CD8-positive, alpha-beta memory T cell (primary cell): ENCODE data around the gene FGD5. TPM values are rescaled to one million over a fixed set of nuclear protein-coding genes. Genes with fewer than 3 reads are reported as not detected.

Source experiments
- CTCF ChIA-PET: fragments of 350-600 bp; sonication (Branson Sonifier 250); formaldehyde crosslinking; loops from one replicate; lab custom pipeline; 2021; ENCODE audit warnings: antibody characterized with exemption; lab: Charles Lee
- POLR2A ChIA-PET: fragments of 350-600 bp; sonication (Branson Sonifier 250); formaldehyde crosslinking; loops from one replicate; lab custom pipeline; 2021; ENCODE audit warnings: antibody characterized with exemption; lab: Charles Lee
- DNase-seq, 5 donors: peaks; one replicate each; pipeline versions ENCODE4 v3.0.0 to v3.0.0-alpha.2; 2020 to 2022; ENCODE audit warnings: mixed read lengths in 1 of 5
- H3K27ac ChIP-seq: one replicate; pipeline ENCODE4 v1.7.0; 2013; ENCODE audit warnings: low read depth, mild to moderate bottlenecking, low read length, moderate library complexity
- H3K27me3 ChIP-seq: 2 replicates; pipeline ENCODE4 v1.7.0; 2013; ENCODE audit warnings: low read length, mild to moderate bottlenecking; ENCODE audit not compliant: insufficient read depth, poor library complexity, severe bottlenecking
- H3K36me3 ChIP-seq: 2 replicates; pipeline ENCODE4 v1.7.0; 2013; ENCODE audit warnings: mild to moderate bottlenecking, low read length, moderate library complexity; ENCODE audit not compliant: insufficient read depth
- H3K4me1 ChIP-seq: 2 replicates; pipeline ENCODE4 v1.7.0; 2013; ENCODE audit warnings: mild to moderate bottlenecking, low read length, moderate library complexity; ENCODE audit not compliant: insufficient read depth
- H3K4me3 ChIP-seq: 2 replicates; pipeline ENCODE4 v1.7.0; 2013; ENCODE audit warnings: mild to moderate bottlenecking, low read length
- H3K9me3 ChIP-seq: 2 replicates; pipeline ENCODE4 v1.7.0; 2013; ENCODE audit warnings: mild to moderate bottlenecking, low read length
- H3K27ac Mint-ChIP-seq, 8 donors: one replicate each; pipeline ENCODE4 v1.8.0; 2020 to 2021; ENCODE audit warnings: mixed read lengths in 8 of 8, mild to moderate bottlenecking in 6 of 8, inconsistent platforms in 3 of 8, moderate library complexity in 3 of 8
- H3K27me3 Mint-ChIP-seq, 2 donors: one replicate each; pipeline ENCODE4 v1.8.0; 2020 to 2021; ENCODE audit warnings: mixed read lengths in 2 of 2, mild to moderate bottlenecking in 1 of 2, moderate library complexity in 1 of 2
- H3K36me3 Mint-ChIP-seq, 3 donors: one replicate each; pipeline ENCODE4 v1.8.0; 2020 to 2021; ENCODE audit warnings: mixed read lengths in 3 of 3, inconsistent platforms in 1 of 3, mild to moderate bottlenecking in 1 of 3
- H3K4me1 Mint-ChIP-seq, 3 donors: one replicate each; pipeline ENCODE4 v1.8.0; 2020 to 2021; ENCODE audit warnings: mixed read lengths in 3 of 3, inconsistent platforms in 1 of 3, mild to moderate bottlenecking in 1 of 3
- H3K4me3 Mint-ChIP-seq, 7 donors: one replicate each; pipeline ENCODE4 v1.8.0; 2020 to 2021; ENCODE audit warnings: mixed read lengths in 7 of 7, mild to moderate bottlenecking in 6 of 7, moderate library complexity in 4 of 7, inconsistent platforms in 2 of 7
- H3K9me3 Mint-ChIP-seq, 5 donors: one replicate each; pipeline ENCODE4 v1.8.0; 2020 to 2022; ENCODE audit warnings: mixed read lengths in 5 of 5, mild to moderate bottlenecking in 3 of 5, moderate library complexity in 2 of 5, inconsistent platforms in 1 of 5
- polyA plus RNA-seq: library from polyadenylated mRNA; unstranded; fragments of 300-500 nt; fragmentation: Illumina TruSeq; gene quantifications from one replicate; pipeline ENCODE4 v1.2.3, GENCODE V29; 2021
- total RNA-seq, 2 experiments: library from RNA; stranded (reverse); gene quantifications; one replicate each; pipeline ENCODE4 v1.2.3, GENCODE V29; 2021

The FGD5 gene
- total and polyA plus RNA-seq, 3 experiments from 2014 or later, result not detected

DNA sequence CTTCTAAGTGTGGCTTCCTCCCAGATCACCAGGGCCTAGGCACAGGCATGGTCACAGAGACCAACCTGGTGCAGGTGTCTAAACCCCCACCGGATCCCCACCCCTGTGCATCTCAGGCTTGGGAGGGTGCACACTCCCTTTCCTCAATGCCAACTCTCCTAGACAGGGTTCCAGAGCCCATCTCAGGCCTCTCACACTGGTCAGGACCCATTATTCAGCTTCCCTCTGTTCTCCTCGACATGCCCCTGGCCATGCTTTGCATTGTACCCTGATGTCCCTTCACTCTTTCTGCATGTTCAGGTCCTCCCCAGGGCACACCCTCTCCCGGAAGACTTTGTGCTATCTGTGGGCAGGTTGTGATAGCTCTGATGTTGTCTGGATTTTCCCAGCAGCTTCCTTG, 23.5 kb downstream of the FGD5 start:
- POLR2A ChIA-PET, result no interaction called here
- Histone ChIP-seq H3K36me3 (no peaks in the 10 kb centered on the region), H3K4me1 (no peaks in the 10 kb centered on the region), H3K27ac (no peak overlapping the region), H3K4me3 (no peak overlapping the region), H3K27me3 (no peaks in the 10 kb centered on the region), H3K9me3 (no peaks in the 10 kb centered on the region)
- CTCF ChIA-PET, result no interaction called here
- H3K9me3 Mint-ChIP-seq, result no peaks in the 10 kb centered on the region
- DNase-seq, result no peak
- peaks cover 8% of the 10 kb centered on the region in 2 donors for H3K27me3 Mint-ChIP-seq
- H3K27ac Mint-ChIP-seq, result no peak overlapping the region
- H3K4me3 Mint-ChIP-seq, result no peak overlapping the region
- H3K36me3 Mint-ChIP-seq, result no peaks in the 10 kb centered on the region
- no peaks in the 10 kb centered on the region for H3K4me1 Mint-ChIP-seq

DNA sequence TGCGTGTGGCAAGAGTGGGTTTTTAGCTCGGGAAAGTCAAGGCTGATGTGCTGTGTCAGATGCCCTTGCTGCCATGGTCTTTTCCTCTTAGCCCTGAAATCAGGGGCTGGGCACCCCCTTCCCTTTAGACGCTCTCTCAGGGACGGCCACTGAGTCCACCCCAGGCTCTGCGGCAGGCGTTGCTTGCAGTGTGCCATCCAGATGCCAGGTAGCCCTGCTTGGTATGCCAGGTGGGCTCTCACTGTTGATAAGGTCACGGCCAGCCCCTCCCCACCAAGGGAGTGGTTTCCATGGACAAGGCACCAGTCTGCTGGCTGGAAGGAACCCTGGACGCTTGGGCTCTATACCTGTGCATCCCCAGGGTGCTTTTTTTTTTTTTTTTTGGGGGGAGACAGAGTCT, 24.6 kb downstream of the FGD5 start:
- H3K27me3 Mint-ChIP-seq, result peaks cover 11 to 12% of the 10 kb centered on the region in 2 donors
- no peaks in the 10 kb centered on the region for H3K27me3 ChIP-seq
- no peak overlapping the region for H3K27ac Mint-ChIP-seq
- CTCF ChIA-PET, result no interaction called here
- DNase-seq, result no peak
- H3K4me1 ChIP-seq, result no peaks in the 10 kb centered on the region
- no peaks in the 10 kb centered on the region for H3K9me3 ChIP-seq
- POLR2A ChIA-PET, result no interaction called here
- no peak overlapping the region for H3K4me3 ChIP-seq
- no peaks in the 10 kb centered on the region for H3K9me3 Mint-ChIP-seq
- no peaks in the 10 kb centered on the region for H3K36me3 Mint-ChIP-seq
- no peaks in the 10 kb centered on the region for H3K36me3 ChIP-seq
- peaks cover 0 to 10% (median 3%) of the 10 kb centered on the region in 3 donors for H3K4me1 Mint-ChIP-seq
- no peak overlapping the region for H3K27ac ChIP-seq
- no peak overlapping the region for H3K4me3 Mint-ChIP-seq

DNA sequence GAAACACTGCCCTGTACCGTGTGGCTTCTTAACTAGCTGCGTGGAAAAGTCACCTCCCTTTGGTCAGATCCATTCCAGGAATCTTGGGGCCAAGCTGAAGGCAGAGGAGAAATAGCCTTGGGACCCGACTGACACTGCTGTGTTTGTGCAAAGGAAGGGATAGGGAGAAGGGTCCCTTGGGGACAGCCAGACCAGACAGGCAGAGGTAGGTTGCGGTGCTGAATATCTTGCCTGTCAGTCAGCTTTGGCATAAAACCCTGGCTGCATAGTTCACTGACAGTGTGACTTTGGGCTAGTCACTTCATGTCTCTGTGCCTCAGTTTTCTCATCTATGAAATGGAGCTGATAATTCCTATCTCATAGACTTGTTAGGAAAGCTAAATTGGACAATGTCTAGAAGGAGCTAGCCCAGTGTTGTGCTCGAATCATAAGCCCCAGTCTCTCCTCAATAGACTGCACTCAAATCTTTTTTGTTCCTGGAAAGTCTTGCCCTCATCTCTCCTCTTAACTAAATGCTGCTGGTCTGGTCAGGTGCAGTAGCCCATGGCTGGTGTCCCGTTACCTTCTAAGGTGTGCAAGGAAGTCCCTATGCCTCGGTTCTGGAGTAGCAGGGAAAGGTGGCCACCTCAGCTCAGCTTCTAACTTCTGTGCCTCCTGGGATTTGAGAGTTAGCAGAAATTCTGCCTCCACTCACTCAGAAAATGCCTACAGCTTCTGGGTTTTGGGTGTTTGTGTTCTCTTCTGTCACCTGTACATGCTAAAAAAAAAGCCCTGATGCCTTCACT, 25.8 kb downstream of the FGD5 start:
- ChIA-PET CTCF (no interaction called here), POLR2A (no interaction called here)
- H3K4me1 ChIP-seq, result no peaks in the 10 kb centered on the region
- H3K27me3 Mint-ChIP-seq, result peaks cover 16 to 17% of the 10 kb centered on the region in 2 donors
- no peaks in the 10 kb centered on the region for H3K9me3 ChIP-seq
- H3K4me3 Mint-ChIP-seq, result no peak overlapping the region
- H3K27ac ChIP-seq, result no peak overlapping the region
- H3K27ac Mint-ChIP-seq, result no peak overlapping the region
- H3K36me3 Mint-ChIP-seq, result no peaks in the 10 kb centered on the region
- peaks cover 0 to 14% (median 4%) of the 10 kb centered on the region in 3 donors for H3K4me1 Mint-ChIP-seq
- no peaks in the 10 kb centered on the region for H3K27me3 ChIP-seq
- peaks cover 0 to 5% (median 0%) of the 10 kb centered on the region in 5 donors for H3K9me3 Mint-ChIP-seq
- no peak for DNase-seq
- H3K36me3 ChIP-seq, result no peaks in the 10 kb centered on the region
- no peak overlapping the region for H3K4me3 ChIP-seq

DNA sequence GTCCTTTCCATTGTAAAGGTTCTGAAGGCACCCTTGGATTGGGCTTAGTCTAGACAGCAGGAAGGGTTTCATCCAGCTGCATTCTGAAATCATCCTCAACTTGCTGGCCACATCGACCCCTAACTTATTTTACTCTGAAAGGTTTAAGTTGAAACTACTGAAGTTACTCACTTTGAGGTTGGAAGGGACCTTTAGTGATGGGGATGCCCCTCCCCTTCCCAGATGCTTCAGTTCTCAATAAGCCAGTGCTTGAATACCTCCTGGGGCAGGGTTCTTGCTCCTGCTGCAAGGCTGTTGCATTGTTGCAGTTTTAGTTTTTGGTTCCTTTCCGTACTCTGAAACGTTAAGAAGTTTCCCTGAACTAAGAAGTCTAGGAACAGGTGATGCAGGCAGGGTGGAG, 26.4 kb downstream of the FGD5 start:
- H3K9me3 Mint-ChIP-seq, result peaks cover 0 to 5% (median 0%) of the 10 kb centered on the region in 5 donors
- Histone ChIP-seq H3K9me3 (no peaks in the 10 kb centered on the region), H3K27me3 (no peaks in the 10 kb centered on the region), H3K36me3 (no peaks in the 10 kb centered on the region), H3K27ac (no peak overlapping the region), H3K4me1 (no peaks in the 10 kb centered on the region), H3K4me3 (no peak overlapping the region)
- CTCF ChIA-PET, result no interaction called here
- H3K36me3 Mint-ChIP-seq, result no peaks in the 10 kb centered on the region
- peaks cover 0 to 14% (median 4%) of the 10 kb centered on the region in 3 donors for H3K4me1 Mint-ChIP-seq
- no peak overlapping the region for H3K27ac Mint-ChIP-seq
- POLR2A ChIA-PET, result no interaction called here
- H3K4me3 Mint-ChIP-seq, result no peak overlapping the region
- H3K27me3 Mint-ChIP-seq, result peaks cover 16 to 17% of the 10 kb centered on the region in 2 donors
- no peak for DNase-seq

DNA sequence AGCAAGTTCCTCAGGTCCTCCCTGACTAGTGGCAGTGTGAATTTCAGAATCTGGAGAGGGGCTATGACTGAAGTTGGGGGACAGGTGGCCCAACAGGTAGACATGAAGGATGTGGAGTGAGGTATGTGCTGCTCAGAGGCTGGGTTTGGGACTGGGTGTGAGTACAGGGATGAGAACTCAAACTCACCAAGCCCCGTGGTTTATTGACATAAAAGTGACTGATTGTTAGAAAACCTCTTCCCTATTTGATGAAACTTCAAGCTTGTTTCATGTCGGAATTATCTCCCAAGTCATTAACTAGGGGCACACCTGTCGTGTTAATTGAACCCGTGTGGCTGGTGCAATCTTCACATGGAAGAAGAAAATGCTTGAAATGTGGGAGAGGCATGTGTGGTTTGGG, 27.1 kb downstream of the FGD5 start:
- H3K27ac ChIP-seq, result no peak overlapping the region
- Mint-ChIP-seq H3K27ac (no peak overlapping the region), H3K36me3 (no peaks in the 10 kb centered on the region), H3K4me3 (no peak overlapping the region), H3K9me3 (peaks cover 0 to 5% (median 0%) of the 10 kb centered on the region in 5 donors), H3K27me3 (peaks cover 16 to 20% of the 10 kb centered on the region in 2 donors), H3K4me1 (peaks cover 0 to 14% (median 4%) of the 10 kb centered on the region in 3 donors)
- no peaks in the 10 kb centered on the region for H3K27me3 ChIP-seq
- no peak for DNase-seq
- POLR2A ChIA-PET, result no interaction called here
- H3K36me3 ChIP-seq, result no peaks in the 10 kb centered on the region
- H3K9me3 ChIP-seq, result no peaks in the 10 kb centered on the region
- CTCF ChIA-PET, result interaction anchor here (1.2 kb wide), 1 partner anchor 11 kb away, joined by 3 read pairs; no protein-coding TSS in a partner anchor
- no peak overlapping the region for H3K4me3 ChIP-seq
- no peaks in the 10 kb centered on the region for H3K4me1 ChIP-seq

DNA sequence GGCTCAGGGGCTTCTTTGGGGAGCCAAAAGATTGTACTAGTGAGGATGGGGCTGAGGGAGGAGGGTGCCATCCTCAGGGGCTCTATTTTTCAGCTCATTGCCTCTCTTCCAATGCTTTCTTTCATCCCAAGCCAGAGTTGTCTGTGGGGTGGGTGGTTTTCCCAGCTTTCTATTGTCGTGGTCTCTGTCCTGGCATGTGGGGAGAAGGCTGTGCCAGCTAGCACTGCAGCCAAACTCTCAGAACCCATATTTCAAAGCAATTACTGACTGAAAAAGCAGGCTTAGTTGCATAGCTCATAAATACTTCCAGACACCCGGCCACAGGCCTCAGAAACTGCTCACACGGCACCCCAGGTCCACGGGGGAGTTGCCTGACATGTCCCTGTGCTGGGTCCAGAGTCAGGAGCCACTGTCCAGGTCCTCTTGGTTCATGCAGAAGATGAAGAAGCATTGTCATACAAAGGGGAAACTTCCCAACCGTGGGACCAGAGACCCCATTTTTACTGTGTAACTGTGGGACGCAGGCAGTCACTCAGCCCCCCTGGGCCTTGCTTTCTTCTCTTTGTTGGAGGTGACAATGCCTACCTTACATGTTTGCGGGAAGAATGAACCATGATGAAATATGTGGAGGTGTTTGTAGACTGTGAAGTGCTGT, 27.6 kb downstream of the FGD5 start:
- Mint-ChIP-seq H3K27me3 (peaks cover 15 to 16% of the 10 kb centered on the region in 2 donors), H3K4me3 (no peak overlapping the region), H3K4me1 (peaks cover 0 to 14% (median 4%) of the 10 kb centered on the region in 3 donors), H3K36me3 (no peaks in the 10 kb centered on the region), H3K27ac (no peak overlapping the region), H3K9me3 (peaks cover 0 to 5% (median 0%) of the 10 kb centered on the region in 5 donors)
- no peak overlapping the region for H3K27ac ChIP-seq
- no peaks in the 10 kb centered on the region for H3K9me3 ChIP-seq
- no peaks in the 10 kb centered on the region for H3K27me3 ChIP-seq
- no peaks in the 10 kb centered on the region for H3K4me1 ChIP-seq
- no peaks in the 10 kb centered on the region for H3K36me3 ChIP-seq
- no peak overlapping the region for H3K4me3 ChIP-seq
- ChIA-PET CTCF (interaction anchor here (1.2 kb wide), 1 partner anchor 10 kb away, joined by 3 read pairs; no protein-coding TSS in a partner anchor), POLR2A (no interaction called here)
- DNase-seq, result no peak

DNA sequence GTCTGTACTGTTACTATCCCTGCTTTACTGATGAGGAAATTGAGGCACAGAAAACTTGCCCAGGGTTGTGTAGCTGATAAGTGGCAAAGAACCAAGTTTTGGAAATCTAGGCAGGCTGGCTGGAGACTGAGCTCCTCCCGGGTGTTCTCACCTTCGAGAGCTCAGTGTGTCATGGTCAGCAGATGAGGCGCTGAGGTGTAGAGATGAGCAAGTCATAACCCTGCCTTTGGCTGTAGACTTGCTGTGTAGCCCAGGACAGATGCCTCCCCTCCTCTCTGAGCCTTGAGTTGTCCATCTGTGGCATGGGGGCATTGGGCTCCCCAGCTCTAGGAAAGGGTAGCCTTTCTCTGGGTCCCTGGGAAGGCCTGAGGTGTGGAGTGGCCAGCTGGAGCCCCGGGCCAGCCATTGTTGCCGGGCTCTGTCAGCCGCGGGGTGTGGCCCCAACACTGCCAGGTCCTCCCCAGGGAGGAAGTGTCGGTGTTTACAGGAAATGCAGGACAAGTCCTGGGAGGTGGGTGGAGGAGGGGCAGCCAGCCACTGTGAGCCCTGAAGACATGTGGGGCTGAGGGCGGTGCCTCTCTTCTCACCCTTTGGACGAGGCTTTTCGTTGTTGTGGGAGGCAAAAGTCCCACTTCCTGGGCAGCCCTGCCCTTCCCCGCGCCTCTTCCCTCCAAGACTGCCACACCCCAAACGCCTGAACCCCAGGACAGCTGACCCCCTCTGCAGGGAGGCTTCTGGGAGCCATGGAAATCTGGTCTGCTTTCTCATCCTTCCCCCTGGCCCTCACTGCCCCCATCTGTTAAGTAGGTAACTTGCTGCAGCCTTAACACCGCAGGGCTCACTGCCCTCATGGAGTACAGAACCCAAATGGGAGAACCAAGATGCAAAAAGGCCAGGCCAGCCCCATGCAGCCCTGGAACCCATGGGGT, 29.1 kb downstream of the FGD5 start:
- peaks cover 0 to 5% (median 3%) of the 10 kb centered on the region in 5 donors for H3K9me3 Mint-ChIP-seq
- no peak overlapping the region for H3K27ac ChIP-seq
- no peak for DNase-seq
- H3K9me3 ChIP-seq, result no peaks in the 10 kb centered on the region
- ChIA-PET POLR2A (no interaction called here), CTCF (no interaction called here)
- no peaks in the 10 kb centered on the region for H3K4me1 ChIP-seq
- H3K27me3 Mint-ChIP-seq, result peaks cover 15 to 18% of the 10 kb centered on the region in 2 donors
- no peaks in the 10 kb centered on the region for H3K36me3 Mint-ChIP-seq
- H3K4me3 ChIP-seq, result no peak overlapping the region
- peak overlapping the region in 1 of 8 donors; percentile 27 for H3K27ac Mint-ChIP-seq
- H3K4me3 Mint-ChIP-seq, result no peak overlapping the region
- H3K27me3 ChIP-seq, result no peaks in the 10 kb centered on the region
- peaks cover 0 to 14% (median 4%) of the 10 kb centered on the region in 3 donors for H3K4me1 Mint-ChIP-seq
- no peaks in the 10 kb centered on the region for H3K36me3 ChIP-seq
